GM23338 (cell line): ENCODE data around the gene PCSK5. TPM values are rescaled to one million over a fixed set of nuclear protein-coding genes. Genes with fewer than 3 reads are reported as not detected.

Experiments
- ATAC-seq: fragments of 200-7000 bp; cut with Tn5 transposase; 3 replicates; pipeline ENCODE4 v1.9.1; 2020
- DNase-seq: peaks from one replicate; pipeline ENCODE4 v3.0.0-alpha.2; 2015; ENCODE audit warnings: low spot score
- H2AFZ ChIP-seq: fragments of 200-600 bp; sonication (generic); 2 replicates; pipeline ENCODE4 v1.8.0; 2016; ENCODE audit warnings: antibody characterized with exemption, mild to moderate bottlenecking, moderate library complexity
- H3F3A ChIP-seq: fragments of 200-600 bp; sonication (generic); replicated peaks from 2 replicates; pipeline ENCODE4 v1.8.0; 2017; ENCODE audit warnings: antibody characterized with exemption, mixed run types, low read depth
- H3K27ac ChIP-seq: fragments of 200-600 bp; sonication (generic); 2 replicates; pipeline ENCODE4 v1.6.1; 2016; ENCODE audit warnings: low read depth
- H3K27me3 ChIP-seq: fragments of 200-600 bp; sonication (generic); 2 replicates; pipeline ENCODE4 v1.8.0; 2016; ENCODE audit warnings: mild to moderate bottlenecking, mixed run types, moderate library complexity; ENCODE audit not compliant: insufficient read depth
- H3K36me3 ChIP-seq: fragments of 200-600 bp; sonication (generic); 2 replicates; pipeline ENCODE4 v1.8.0; 2016; ENCODE audit warnings: mild to moderate bottlenecking; ENCODE audit not compliant: insufficient read depth
- H3K4me1 ChIP-seq: fragments of 200-600 bp; sonication (generic); 2 replicates; pipeline ENCODE4 v1.8.0; 2016; ENCODE audit warnings: mild to moderate bottlenecking, moderate library complexity; ENCODE audit not compliant: insufficient read depth
- H3K4me2 ChIP-seq: fragments of 200-600 bp; sonication (generic); 2 replicates; pipeline ENCODE4 v1.7.1; 2017; ENCODE audit warnings: mixed run types
- H3K4me3 ChIP-seq: fragments of 200-600 bp; sonication (generic); 2 replicates; pipeline ENCODE4 v1.6.1; 2016; ENCODE audit warnings: mixed run types
- H3K79me2 ChIP-seq: fragments of 200-600 bp; sonication (generic); replicated peaks from 2 replicates; pipeline ENCODE4 v1.8.0; 2017; ENCODE audit warnings: mild to moderate bottlenecking; ENCODE audit not compliant: insufficient read depth
- H3K9me2 ChIP-seq: fragments of 200-600 bp; sonication (generic); 2 replicates; pipeline ENCODE4 v1.8.0; 2017; ENCODE audit not compliant: insufficient read depth
- H4K20me1 ChIP-seq: fragments of 200-600 bp; sonication (generic); replicated peaks from 2 replicates; pipeline ENCODE4 v1.8.0; 2017; ENCODE audit warnings: mild to moderate bottlenecking; ENCODE audit not compliant: insufficient read depth
- H3K27ac Mint-ChIP-seq: 2 replicates; pipeline ENCODE4 v1.8.0; 2020; ENCODE audit warnings: inconsistent platforms, mild to moderate bottlenecking, moderate library complexity, mixed read lengths
- H3K27me3 Mint-ChIP-seq: 3 replicates; pipeline ENCODE4 v1.8.0; 2022; ENCODE audit warnings: low read depth, mild to moderate bottlenecking, moderate library complexity, mixed read lengths, inconsistent platforms; ENCODE audit not compliant: insufficient read depth, poor library complexity
- H3K36me3 Mint-ChIP-seq: 3 replicates; pipeline ENCODE4 v1.8.0; 2021; ENCODE audit warnings: low read depth, mild to moderate bottlenecking, inconsistent platforms, moderate library complexity, mixed read lengths
- H3K4me1 Mint-ChIP-seq: 3 replicates; pipeline ENCODE4 v1.8.0; 2020; ENCODE audit warnings: mild to moderate bottlenecking, inconsistent platforms, mixed read lengths
- H3K4me3 Mint-ChIP-seq: 3 replicates; pipeline ENCODE4 v1.8.0; 2021; ENCODE audit warnings: moderate library complexity, mild to moderate bottlenecking, inconsistent platforms, mixed read lengths
- H3K9me3 Mint-ChIP-seq: 3 replicates; pipeline ENCODE4 v1.8.0; 2020; ENCODE audit warnings: moderate library complexity, mild to moderate bottlenecking, inconsistent platforms, mixed read lengths
- CREB1 ChIP-seq: fragments of 250-450 bp; sonication (Bioruptor Pico); IDR thresholded peaks from 2 replicates; pipeline ENCODE4 v1.5.0; 2020; ENCODE audit warnings: low read depth, mild to moderate bottlenecking, moderate library complexity
- EZH2 ChIP-seq: fragments of 200-600 bp; sonication (generic); IDR thresholded peaks from one replicate; pipeline ENCODE4 v1.8.0; 2017; ENCODE audit warnings: antibody characterized with exemption, mild to moderate bottlenecking, low read depth; ENCODE audit not compliant: unreplicated experiment
- STAT1 ChIP-seq: IDR thresholded peaks from one replicate; pipeline ENCODE4 v1.6.1; 2016; ENCODE audit warnings: antibody characterized with exemption; ENCODE audit not compliant: unreplicated experiment
- ZNF114 ChIP-seq: fragments of 250-450 bp; sonication (Bioruptor Pico); IDR thresholded peaks from 2 replicates; pipeline ENCODE4 v1.5.0; 2020; ENCODE audit warnings: mild to moderate bottlenecking, moderate library complexity
- ZNF331 ChIP-seq: fragments of 250-450 bp; sonication (Bioruptor Pico); IDR thresholded peaks from 2 replicates; pipeline ENCODE4 v1.5.0; 2020; ENCODE audit warnings: low read depth, mild to moderate bottlenecking, moderate library complexity
- polyA plus RNA-seq: library from polyadenylated mRNA; unstranded; fragments of >200 nt; fragmentation: Nextera tagmentation; extraction: Ambion mirVana; gene quantifications from 2 replicates; pipeline ENCODE4 v1.2.1, GENCODE V29; 2016
- total RNA-seq: library from RNA; depleted of rRNA; stranded (reverse); fragments of >200 nt; shearing (Covaris generic); gene quantifications from 2 replicates; pipeline ENCODE4 v1.2.3, GENCODE V29; 2014
- TF ChIP-seq, protein P1 (sequence below): fragments of 250-450 bp; sonication (Bioruptor Pico); IDR thresholded peaks from 2 replicates; pipeline ENCODE4 v1.5.0; 2020; ENCODE audit warnings: mild to moderate bottlenecking, moderate library complexity
- TF ChIP-seq, protein P2 (sequence below): IDR thresholded peaks from 2 replicates; pipeline ENCODE4 v1.6.1; 2016; ENCODE audit warnings: antibody characterized with exemption
- TF ChIP-seq, protein P3 (sequence below), 2 experiments: fragments of 200-600 bp in 1 of 2; sonication (generic) in 1 of 2; conservative IDR thresholded peaks; 2 replicates each; pipeline versions ENCODE4 v1.5.1 to v1.6.1; 2016 to 2017; ENCODE audit warnings: antibody characterized with exemption in 2 of 2, low read depth in 2 of 2, mild to moderate bottlenecking in 2 of 2, moderate library complexity in 1 of 2

PCSK5 gene
- total and polyA plus RNA-seq, 2 experiments from 2014 or later = 12.3 to 34.8 TPM

DNA sequence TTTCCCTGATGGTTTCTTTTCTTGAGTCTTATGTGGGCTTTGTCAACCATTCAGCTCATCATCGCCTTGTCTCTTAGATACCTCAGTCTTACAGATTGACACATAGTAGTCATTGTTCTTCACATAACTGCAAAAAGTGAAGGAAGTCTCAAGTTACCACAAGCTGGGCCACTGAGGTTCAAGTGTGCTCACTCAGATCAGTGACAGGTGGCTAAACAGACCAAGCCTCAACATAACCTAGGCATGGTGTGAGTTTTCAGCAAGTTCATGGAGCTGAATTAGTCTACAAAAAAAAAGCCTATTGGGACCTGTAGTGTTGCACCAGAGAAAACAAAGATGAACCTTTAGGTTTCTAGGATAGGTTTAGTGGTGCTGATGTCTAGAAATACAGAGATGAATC is 445.6 kb downstream of the PCSK5 start (continued):
- TF ChIP-seq, protein P1, sequence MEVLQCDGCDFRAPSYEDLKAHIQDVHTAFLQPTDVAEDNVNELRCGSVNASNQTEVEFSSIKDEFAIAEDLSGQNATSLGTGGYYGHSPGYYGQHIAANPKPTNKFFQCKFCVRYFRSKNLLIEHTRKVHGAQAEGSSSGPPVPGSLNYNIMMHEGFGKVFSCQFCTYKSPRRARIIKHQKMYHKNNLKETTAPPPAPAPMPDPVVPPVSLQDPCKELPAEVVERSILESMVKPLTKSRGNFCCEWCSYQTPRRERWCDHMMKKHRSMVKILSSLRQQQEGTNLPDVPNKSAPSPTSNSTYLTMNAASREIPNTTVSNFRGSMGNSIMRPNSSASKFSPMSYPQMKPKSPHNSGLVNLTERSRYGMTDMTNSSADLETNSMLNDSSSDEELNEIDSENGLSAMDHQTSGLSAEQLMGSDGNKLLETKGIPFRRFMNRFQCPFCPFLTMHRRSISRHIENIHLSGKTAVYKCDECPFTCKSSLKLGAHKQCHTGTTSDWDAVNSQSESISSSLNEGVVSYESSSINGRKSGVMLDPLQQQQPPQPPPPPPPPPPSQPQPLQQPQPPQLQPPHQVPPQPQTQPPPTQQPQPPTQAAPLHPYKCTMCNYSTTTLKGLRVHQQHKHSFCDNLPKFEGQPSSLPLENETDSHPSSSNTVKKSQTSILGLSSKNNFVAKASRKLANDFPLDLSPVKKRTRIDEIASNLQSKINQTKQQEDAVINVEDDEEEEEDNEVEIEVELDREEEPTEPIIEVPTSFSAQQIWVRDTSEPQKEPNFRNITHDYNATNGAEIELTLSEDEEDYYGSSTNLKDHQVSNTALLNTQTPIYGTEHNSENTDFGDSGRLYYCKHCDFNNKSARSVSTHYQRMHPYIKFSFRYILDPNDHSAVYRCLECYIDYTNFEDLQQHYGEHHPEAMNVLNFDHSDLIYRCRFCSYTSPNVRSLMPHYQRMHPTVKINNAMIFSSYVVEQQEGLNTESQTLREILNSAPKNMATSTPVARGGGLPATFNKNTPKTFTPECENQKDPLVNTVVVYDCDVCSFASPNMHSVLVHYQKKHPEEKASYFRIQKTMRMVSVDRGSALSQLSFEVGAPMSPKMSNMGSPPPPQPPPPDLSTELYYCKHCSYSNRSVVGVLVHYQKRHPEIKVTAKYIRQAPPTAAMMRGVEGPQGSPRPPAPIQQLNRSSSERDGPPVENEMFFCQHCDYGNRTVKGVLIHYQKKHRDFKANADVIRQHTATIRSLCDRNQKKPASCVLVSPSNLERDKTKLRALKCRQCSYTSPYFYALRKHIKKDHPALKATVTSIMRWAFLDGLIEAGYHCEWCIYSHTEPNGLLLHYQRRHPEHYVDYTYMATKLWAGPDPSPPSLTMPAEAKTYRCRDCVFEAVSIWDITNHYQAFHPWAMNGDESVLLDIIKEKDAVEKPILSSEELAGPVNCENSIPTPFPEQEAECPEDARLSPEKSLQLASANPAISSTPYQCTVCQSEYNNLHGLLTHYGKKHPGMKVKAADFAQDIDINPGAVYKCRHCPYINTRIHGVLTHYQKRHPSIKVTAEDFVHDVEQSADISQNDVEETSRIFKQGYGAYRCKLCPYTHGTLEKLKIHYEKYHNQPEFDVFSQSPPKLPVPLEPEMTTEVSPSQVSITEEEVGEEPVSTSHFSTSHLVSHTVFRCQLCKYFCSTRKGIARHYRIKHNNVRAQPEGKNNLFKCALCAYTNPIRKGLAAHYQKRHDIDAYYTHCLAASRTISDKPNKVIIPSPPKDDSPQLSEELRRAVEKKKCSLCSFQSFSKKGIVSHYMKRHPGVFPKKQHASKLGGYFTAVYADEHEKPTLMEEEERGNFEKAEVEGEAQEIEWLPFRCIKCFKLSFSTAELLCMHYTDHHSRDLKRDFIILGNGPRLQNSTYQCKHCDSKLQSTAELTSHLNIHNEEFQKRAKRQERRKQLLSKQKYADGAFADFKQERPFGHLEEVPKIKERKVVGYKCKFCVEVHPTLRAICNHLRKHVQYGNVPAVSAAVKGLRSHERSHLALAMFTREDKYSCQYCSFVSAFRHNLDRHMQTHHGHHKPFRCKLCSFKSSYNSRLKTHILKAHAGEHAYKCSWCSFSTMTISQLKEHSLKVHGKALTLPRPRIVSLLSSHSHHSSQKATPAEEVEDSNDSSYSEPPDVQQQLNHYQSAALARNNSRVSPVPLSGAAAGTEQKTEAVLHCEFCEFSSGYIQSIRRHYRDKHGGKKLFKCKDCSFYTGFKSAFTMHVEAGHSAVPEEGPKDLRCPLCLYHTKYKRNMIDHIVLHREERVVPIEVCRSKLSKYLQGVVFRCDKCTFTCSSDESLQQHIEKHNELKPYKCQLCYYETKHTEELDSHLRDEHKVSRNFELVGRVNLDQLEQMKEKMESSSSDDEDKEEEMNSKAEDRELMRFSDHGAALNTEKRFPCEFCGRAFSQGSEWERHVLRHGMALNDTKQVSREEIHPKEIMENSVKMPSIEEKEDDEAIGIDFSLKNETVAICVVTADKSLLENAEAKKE (CRISPR knock-in tag) = no peak
- TF ChIP-seq STAT1 (no peak), CREB1 (CRISPR knock-in tag) (no peak), ZNF114 (CRISPR knock-in tag) (no peak), ZNF331 (CRISPR knock-in tag) (no peak)
- TF ChIP-seq, protein P2, sequence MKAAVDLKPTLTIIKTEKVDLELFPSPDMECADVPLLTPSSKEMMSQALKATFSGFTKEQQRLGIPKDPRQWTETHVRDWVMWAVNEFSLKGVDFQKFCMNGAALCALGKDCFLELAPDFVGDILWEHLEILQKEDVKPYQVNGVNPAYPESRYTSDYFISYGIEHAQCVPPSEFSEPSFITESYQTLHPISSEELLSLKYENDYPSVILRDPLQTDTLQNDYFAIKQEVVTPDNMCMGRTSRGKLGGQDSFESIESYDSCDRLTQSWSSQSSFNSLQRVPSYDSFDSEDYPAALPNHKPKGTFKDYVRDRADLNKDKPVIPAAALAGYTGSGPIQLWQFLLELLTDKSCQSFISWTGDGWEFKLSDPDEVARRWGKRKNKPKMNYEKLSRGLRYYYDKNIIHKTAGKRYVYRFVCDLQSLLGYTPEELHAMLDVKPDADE = no peak

DNA sequence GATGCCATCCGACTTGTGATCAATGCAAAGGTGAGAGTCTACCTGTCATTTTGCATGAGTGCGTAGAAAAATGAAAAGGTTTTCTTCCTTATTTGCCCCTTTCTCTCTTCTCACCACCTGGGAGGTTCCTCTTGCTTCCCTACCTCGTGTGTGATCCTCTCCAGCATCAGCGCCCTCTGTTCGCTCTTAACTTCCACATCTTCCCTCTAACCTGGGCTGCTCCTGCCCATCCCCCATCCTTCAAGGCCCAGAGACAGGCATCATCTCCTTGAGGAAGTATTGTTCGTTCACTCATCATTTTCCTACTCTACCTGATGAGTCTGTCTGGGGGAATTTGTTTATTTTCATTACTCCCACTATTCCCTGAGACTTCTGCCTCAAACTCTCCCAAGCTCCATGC is 447.9 kb downstream of the PCSK5 start:
- 0 out of 2 replicates have a peak, but pooled peaks cover 3% of the 10 kb centered on the region for H3K9me2 ChIP-seq
- H3K27me3 Mint-ChIP-seq = peaks cover 4% of the 10 kb centered on the region
- no peaks in the 10 kb centered on the region; the same call in 1 of the 3 replicates for H3K9me3 Mint-ChIP-seq

More for the DNA sequence above, 447.9 kb downstream of the PCSK5 start:
- H3K36me3 Mint-ChIP-seq = no peaks in the 10 kb centered on the region
- TF ChIP-seq EZH2 = no peak
- no peak for TF ChIP-seq STAT1
- TF ChIP-seq, protein P3, sequence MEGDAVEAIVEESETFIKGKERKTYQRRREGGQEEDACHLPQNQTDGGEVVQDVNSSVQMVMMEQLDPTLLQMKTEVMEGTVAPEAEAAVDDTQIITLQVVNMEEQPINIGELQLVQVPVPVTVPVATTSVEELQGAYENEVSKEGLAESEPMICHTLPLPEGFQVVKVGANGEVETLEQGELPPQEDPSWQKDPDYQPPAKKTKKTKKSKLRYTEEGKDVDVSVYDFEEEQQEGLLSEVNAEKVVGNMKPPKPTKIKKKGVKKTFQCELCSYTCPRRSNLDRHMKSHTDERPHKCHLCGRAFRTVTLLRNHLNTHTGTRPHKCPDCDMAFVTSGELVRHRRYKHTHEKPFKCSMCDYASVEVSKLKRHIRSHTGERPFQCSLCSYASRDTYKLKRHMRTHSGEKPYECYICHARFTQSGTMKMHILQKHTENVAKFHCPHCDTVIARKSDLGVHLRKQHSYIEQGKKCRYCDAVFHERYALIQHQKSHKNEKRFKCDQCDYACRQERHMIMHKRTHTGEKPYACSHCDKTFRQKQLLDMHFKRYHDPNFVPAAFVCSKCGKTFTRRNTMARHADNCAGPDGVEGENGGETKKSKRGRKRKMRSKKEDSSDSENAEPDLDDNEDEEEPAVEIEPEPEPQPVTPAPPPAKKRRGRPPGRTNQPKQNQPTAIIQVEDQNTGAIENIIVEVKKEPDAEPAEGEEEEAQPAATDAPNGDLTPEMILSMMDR (conservative IDR thresholded peaks at IDR 0.05; ENCODE audit: low read depth in 2 of 2) = 0 out of 4 replicates have a peak, but pooled peaks of 1 of the 2 experiments have one; percentile 6
- DNase-seq (peak; percentile 33), ATAC-seq (peak; percentile 41; the same call in 2 of the 3 replicates)
- Histone ChIP-seq H2AFZ (peak overlapping the region; percentile 88; the same call in 1 of the 2 replicates), H3K4me1 (no peaks in the 10 kb centered on the region), H3K79me2 (no peaks in the 10 kb centered on the region), H3K4me3 (no peak overlapping the region), H4K20me1 (no peaks in the 10 kb centered on the region), H3F3A (no peaks in the 10 kb centered on the region), H3K27me3 (no peaks in the 10 kb centered on the region), H3K4me2 (no peak overlapping the region), H3K27ac (no peak overlapping the region), H3K36me3 (no peaks in the 10 kb centered on the region)
- H3K4me3 Mint-ChIP-seq = no peak overlapping the region
- H3K4me1 Mint-ChIP-seq = peaks cover 5% of the 10 kb centered on the region; the same call in 2 of the 3 replicates
- H3K27ac Mint-ChIP-seq = no peak overlapping the region
